Cardiac muscle cell (in vitro differentiated cells and primary cell): ENCODE results near the gene GINS1. TPM values are rescaled to one million over a fixed set of nuclear protein-coding genes. Genes with fewer than 3 reads are reported as not detected.
A peak's percentile ranks its signal among the peaks of the same experiment; 100 is the strongest.
"Not testable (repeated sequence)": the region's sequence is repeated elsewhere in the genome, so short reads cannot be mapped to it uniquely, and the experiment has no call there.

ENCODE experiments used
- DNase-seq, 2 donors: peaks; one replicate each; pipeline versions ENCODE4 v3.0.0 to v3.0.0-alpha.2; 2010 to 2017; ENCODE audit warnings: low read depth in 1 of 2, low spot score in 1 of 2
- H3K27ac ChIP-seq: fragments of 200-600 bp; sonication (generic); 2 replicates; pipeline ENCODE4 v1.5.1; 2016
- H3K27me3 ChIP-seq: fragments of 200-600 bp; sonication (generic); 2 replicates; pipeline ENCODE4 v1.6.0; 2016; ENCODE audit warnings: control low read depth
- H3K36me3 ChIP-seq: fragments of 200-600 bp; sonication (generic); 2 replicates; pipeline ENCODE4 v1.5.1; 2016; ENCODE audit warnings: control low read depth
- H3K4me1 ChIP-seq: fragments of 200-600 bp; sonication (generic); 2 replicates; pipeline ENCODE4 v1.8.1; 2017; ENCODE audit warnings: low read depth, mild to moderate bottlenecking, mixed run types
- H3K4me3 ChIP-seq: fragments of 200-600 bp; sonication (generic); 2 replicates; pipeline ENCODE4 v1.5.1; 2016; ENCODE audit warnings: mild to moderate bottlenecking
- H3K9me3 ChIP-seq: fragments of 200-600 bp; sonication (generic); 2 replicates; pipeline ENCODE4 v1.5.1; 2017; ENCODE audit warnings: low read depth, mild to moderate bottlenecking, control low read depth
- CTCF ChIP-seq: IDR thresholded peaks from 2 replicates; pipeline ENCODE4 v1.5.1; 2012; ENCODE audit warnings: low read depth, mild to moderate bottlenecking, low read length
- polyA plus RNA-seq: library from polyadenylated mRNA; unstranded; fragments of >200 nt; fragmentation: Nextera tagmentation; extraction: Ambion mirVana; gene quantifications from 2 replicates; pipeline ENCODE4 v1.2.1, GENCODE V29; 2016
- total RNA-seq: library from RNA; depleted of rRNA; stranded (reverse); fragments of >200 nt; gene quantifications from 2 replicates; pipeline ENCODE4 v1.2.3, GENCODE V29; 2016

Gene GINS1
- total and polyA plus RNA-seq, 2 experiments from 2014 or later: 9.6 to 10.5 TPM

- no peaks in the 10 kb centered on the region for H3K9me3 ChIP-seq
- H3K4me3 ChIP-seq: no peak overlapping the region
- no peaks in the 10 kb centered on the region for H3K36me3 ChIP-seq
- DNase-seq: no peak
- no peaks in the 10 kb centered on the region for H3K27me3 ChIP-seq
- peaks cover 5% of the 10 kb centered on the region for H3K4me1 ChIP-seq
- TF ChIP-seq CTCF: no peak
- no peak overlapping the region for H3K27ac ChIP-seq
Measured at GRCh38 chr20:25394996-25395395, 12.5 kb upstream of the GINS1 start.

GRCh38 chr20:25397096-25397495 is 10.4 kb upstream of the GINS1 start:
- Histone ChIP-seq H3K4me1 (no peaks in the 10 kb centered on the region), H3K9me3 (no peaks in the 10 kb centered on the region), H3K4me3 (no peak overlapping the region), H3K27ac (no peak overlapping the region), H3K27me3 (no peaks in the 10 kb centered on the region), H3K36me3 (no peaks in the 10 kb centered on the region)
- TF ChIP-seq CTCF: no peak
- DNase-seq: no peak

GRCh38 chr20:25397821-25398220 is 9.7 kb upstream of the GINS1 start:
- no peak for TF ChIP-seq CTCF
- Histone ChIP-seq H3K4me3 (no peak overlapping the region), H3K4me1 (no peaks in the 10 kb centered on the region)

GRCh38 chr20:25398376-25399036 is 9.0 kb upstream of the GINS1 start:
- Histone ChIP-seq H3K27me3 (no peaks in the 10 kb centered on the region), H3K4me3 (no peak overlapping the region), H3K9me3 (no peaks in the 10 kb centered on the region), H3K27ac (no peak overlapping the region), H3K36me3 (no peaks in the 10 kb centered on the region), H3K4me1 (no peaks in the 10 kb centered on the region)
- no peak for TF ChIP-seq CTCF
- no peak for DNase-seq

More at GRCh38 chr20:25397821-25398220, 9.7 kb upstream of the GINS1 start:
- Histone ChIP-seq H3K9me3 (no peaks in the 10 kb centered on the region), H3K27ac (no peak overlapping the region), H3K36me3 (no peaks in the 10 kb centered on the region), H3K27me3 (no peaks in the 10 kb centered on the region)
- DNase-seq: no peak

- no peaks in the 10 kb centered on the region for H3K9me3 ChIP-seq
- H3K27me3 ChIP-seq: no peaks in the 10 kb centered on the region
- no peaks in the 10 kb centered on the region for H3K4me1 ChIP-seq
- no peak overlapping the region for H3K4me3 ChIP-seq
- peak; percentile 76 to 82 for DNase-seq
- no peaks in the 10 kb centered on the region for H3K36me3 ChIP-seq
- no peak overlapping the region for H3K27ac ChIP-seq
- peak; percentile 56 for TF ChIP-seq CTCF
Measured at GRCh38 chr20:25399037-25399430, 8.4 kb upstream of the GINS1 start.

- H3K9me3 ChIP-seq, H3K27ac ChIP-seq, H3K27me3 ChIP-seq, DNase-seq, H3K36me3 ChIP-seq, H3K4me1 ChIP-seq, H3K4me3 ChIP-seq: not testable (repeated sequence)
Measured at GRCh38 chr20:25400291-25400732, 7.2 kb upstream of the GINS1 start.
